ENCODE results near the gene CPS1.

CPS1 gene

DNA sequence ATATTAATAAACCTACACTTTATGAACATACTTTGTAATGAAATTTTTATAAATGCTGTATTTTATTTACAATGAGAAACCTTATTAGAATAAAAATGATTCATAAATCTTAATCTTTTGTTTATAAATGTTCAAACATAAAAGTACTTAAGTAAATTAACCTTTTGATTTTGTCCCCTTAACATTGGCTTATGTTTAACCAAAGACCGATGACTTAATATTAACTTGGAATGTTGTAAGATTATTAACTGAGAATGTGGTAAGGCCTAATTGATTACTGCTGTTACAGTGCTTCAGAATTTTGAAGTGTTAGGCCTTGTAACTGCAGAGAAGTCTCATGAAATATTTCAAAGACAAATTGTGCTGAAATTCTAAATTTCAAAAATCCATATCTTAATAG, 5.7 kb downstream of the CPS1 start:
- POLR2A ChIA-PET = no interaction called here
- TF ChIP-seq, protein P1, sequence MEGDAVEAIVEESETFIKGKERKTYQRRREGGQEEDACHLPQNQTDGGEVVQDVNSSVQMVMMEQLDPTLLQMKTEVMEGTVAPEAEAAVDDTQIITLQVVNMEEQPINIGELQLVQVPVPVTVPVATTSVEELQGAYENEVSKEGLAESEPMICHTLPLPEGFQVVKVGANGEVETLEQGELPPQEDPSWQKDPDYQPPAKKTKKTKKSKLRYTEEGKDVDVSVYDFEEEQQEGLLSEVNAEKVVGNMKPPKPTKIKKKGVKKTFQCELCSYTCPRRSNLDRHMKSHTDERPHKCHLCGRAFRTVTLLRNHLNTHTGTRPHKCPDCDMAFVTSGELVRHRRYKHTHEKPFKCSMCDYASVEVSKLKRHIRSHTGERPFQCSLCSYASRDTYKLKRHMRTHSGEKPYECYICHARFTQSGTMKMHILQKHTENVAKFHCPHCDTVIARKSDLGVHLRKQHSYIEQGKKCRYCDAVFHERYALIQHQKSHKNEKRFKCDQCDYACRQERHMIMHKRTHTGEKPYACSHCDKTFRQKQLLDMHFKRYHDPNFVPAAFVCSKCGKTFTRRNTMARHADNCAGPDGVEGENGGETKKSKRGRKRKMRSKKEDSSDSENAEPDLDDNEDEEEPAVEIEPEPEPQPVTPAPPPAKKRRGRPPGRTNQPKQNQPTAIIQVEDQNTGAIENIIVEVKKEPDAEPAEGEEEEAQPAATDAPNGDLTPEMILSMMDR (IDR thresholded peaks at IDR 0.05; ENCODE audit: control extremely low read depth, extremely low read depth, low read depth, missing control alignments) = no peak
- no peak for DNase-seq (ENCODE audit: extremely low spot score)
- CTCF ChIA-PET = interaction anchor here (1.2 kb wide), 1 partner anchor 12 kb away, joined by 5 read pairs; no protein-coding TSS in a partner anchor

GRCh38 chr2:210562502-210563080, 6.2 kb downstream of the CPS1 start:
- TF ChIP-seq, protein P1 (IDR thresholded peaks at IDR 0.05; ENCODE audit: control extremely low read depth, extremely low read depth, low read depth, missing control alignments) = no peak
- POLR2A ChIA-PET = no interaction called here
- CTCF ChIA-PET = interaction anchor here (1.2 to 1.9 kb wide), 2 partner anchors 12 to 15 kb away, joined by 4 to 5 read pairs; no protein-coding TSS in a partner anchor
- no peak for DNase-seq (ENCODE audit: extremely low spot score)

- ChIA-PET CTCF (interaction anchor here (1.1 kb wide), 1 partner anchor 8 kb away, joined by 6 read pairs; no protein-coding TSS in a partner anchor), POLR2A (no interaction called here)
- TF ChIP-seq, protein P1 (IDR thresholded peaks at IDR 0.05; ENCODE audit: control extremely low read depth, extremely low read depth, low read depth, missing control alignments) = no peak
- DNase-seq (ENCODE audit: extremely low spot score) = no peak
Measured at GRCh38 chr2:210567279-210567678, 10.9 kb downstream of the CPS1 start.

DNA sequence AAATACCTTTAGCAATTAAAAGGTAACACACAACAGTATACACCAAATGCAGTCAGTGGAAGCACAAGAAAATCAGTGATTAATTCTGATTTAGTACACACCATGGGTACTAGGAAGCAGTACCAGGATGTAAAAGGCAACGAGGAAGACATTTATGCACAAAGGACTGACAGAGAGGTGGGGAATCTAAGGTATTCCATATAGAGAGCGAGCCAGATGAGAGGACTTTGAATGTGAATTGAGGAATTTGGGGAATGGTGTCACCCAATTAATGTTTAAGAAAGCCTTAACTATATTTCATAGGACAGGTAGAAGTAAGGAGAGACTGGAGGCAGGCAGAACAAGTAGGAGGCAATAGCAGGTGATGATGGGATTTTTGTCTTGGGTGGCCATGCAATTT, 11.7 kb downstream of the CPS1 start:
- TF ChIP-seq, protein P1 (IDR thresholded peaks at IDR 0.05; ENCODE audit: control extremely low read depth, extremely low read depth, low read depth, missing control alignments) = no peak
- CTCF ChIA-PET = no interaction called here
- POLR2A ChIA-PET = no interaction called here
- no peak for DNase-seq (ENCODE audit: extremely low spot score)

- DNase-seq (ENCODE audit: extremely low spot score) = peak; percentile 31
- TF ChIP-seq, protein P1 (IDR thresholded peaks at IDR 0.05; ENCODE audit: control extremely low read depth, extremely low read depth, low read depth, missing control alignments) = peak; percentile 84
- ChIA-PET POLR2A (no interaction called here), CTCF (interaction anchor here (1.2 to 1.4 kb wide), 3 partner anchors 14 to 581 kb away, joined by 3 to 4 read pairs (median 4); no protein-coding TSS in a partner anchor)
Measured at GRCh38 chr2:210577263-210578071, 21.1 kb downstream of the CPS1 start.

- TF ChIP-seq, protein P1 (IDR thresholded peaks at IDR 0.05; ENCODE audit: control extremely low read depth, extremely low read depth, low read depth, missing control alignments) = no peak
- no peak for DNase-seq (ENCODE audit: extremely low spot score)
- ChIA-PET CTCF (no interaction called here), POLR2A (no interaction called here)
Measured at GRCh38 chr2:210584834-210585233, 28.4 kb downstream of the CPS1 start.

All from GM10248 (cell line).